PC-9 (cell line): ENCODE measurements around the gene SPEG. TPM values are rescaled to one million over a fixed set of nuclear protein-coding genes. Genes with fewer than 3 reads are reported as not detected.

ENCODE experiments used
- BruUV-seq: library from RNA; stranded (reverse); fragments of 400-500 nt; replicated peaks from 2 replicates; lab custom pipeline; 2021; lab: Mats Ljungman, UMichigan
- CTCF ChIA-PET: fragments of 300-600 bp; sonication (Branson Sonifier 250); formaldehyde crosslinking; loops from one replicate; lab custom pipeline; 2022; ENCODE audit warnings: antibody characterized with exemption; lab: Charles Lee
- POLR2A ChIA-PET: fragments of 300-600 bp; sonication (Branson Sonifier 250); formaldehyde crosslinking; loops from one replicate; lab custom pipeline; 2022; ENCODE audit warnings: antibody characterized with exemption; ENCODE audit not compliant: unreplicated experiment; lab: Charles Lee
- DNase-seq, 2 experiments: peaks; one replicate each; pipeline versions ENCODE4 v3.0.0 to v3.0.0-alpha.2; 2015 to 2022; ENCODE audit warnings: mixed read lengths in 1 of 2
- H2AFZ ChIP-seq: fragments of 200-600 bp; sonication (generic); 2 replicates; pipeline ENCODE4 v1.8.1; 2017; ENCODE audit warnings: antibody characterized with exemption
- H3F3A ChIP-seq: fragments of 200-600 bp; sonication (generic); 2 replicates; pipeline ENCODE4 v1.8.1; 2017; ENCODE audit warnings: antibody characterized with exemption, mild to moderate bottlenecking, low read depth; ENCODE audit not compliant: insufficient read depth
- H3K27ac ChIP-seq: fragments of 200-600 bp; sonication (generic); 2 replicates; pipeline ENCODE4 v1.6.1; 2016; ENCODE audit warnings: mixed run types
- H3K27me3 ChIP-seq: fragments of 200-600 bp; sonication (generic); 2 replicates; pipeline ENCODE4 v1.6.1; 2016; ENCODE audit warnings: low read depth, mixed run types; ENCODE audit not compliant: insufficient read depth
- H3K36me3 ChIP-seq: fragments of 200-600 bp; sonication (generic); 2 replicates; pipeline ENCODE4 v1.6.1; 2016; ENCODE audit warnings: low read depth, mixed run types
- H3K4me1 ChIP-seq: fragments of 200-600 bp; sonication (generic); replicated peaks from 2 replicates; pipeline ENCODE4 v1.6.1; 2016; ENCODE audit warnings: mixed run types; ENCODE audit not compliant: insufficient read depth
- H3K4me2 ChIP-seq: fragments of 200-600 bp; sonication (generic); 2 replicates; pipeline ENCODE4 v1.6.1; 2017; ENCODE audit warnings: mixed run types
- H3K4me3 ChIP-seq: fragments of 200-600 bp; sonication (generic); 2 replicates; pipeline ENCODE4 v1.6.1; 2016; ENCODE audit warnings: mixed run types
- H3K79me2 ChIP-seq: fragments of 200-600 bp; sonication (generic); 2 replicates; pipeline ENCODE4 v1.6.1; 2017; ENCODE audit warnings: low read depth, mixed run types
- H3K9me2 ChIP-seq: fragments of 200-600 bp; sonication (generic); 2 replicates; pipeline ENCODE4 v1.8.1; 2017; ENCODE audit warnings: mild to moderate bottlenecking; ENCODE audit not compliant: insufficient read depth
- H3K9me3 ChIP-seq: fragments of 200-600 bp; sonication (generic); 2 replicates; pipeline ENCODE4 v1.8.1; 2016; ENCODE audit warnings: low read depth; ENCODE audit not compliant: insufficient read depth
- H4K20me1 ChIP-seq: fragments of 200-600 bp; sonication (generic); 2 replicates; pipeline ENCODE4 v1.8.1; 2017; ENCODE audit not compliant: insufficient read depth
- EZH2 ChIP-seq: fragments of 200-600 bp; sonication (generic); IDR thresholded peaks from 2 replicates; pipeline ENCODE4 v1.8.0; 2017; ENCODE audit warnings: antibody characterized with exemption, low read depth
- intact Hi-C: fragments of 100-400 bp; cut with micrococcal nuclease; formaldehyde crosslinking; loops from one replicate; pipeline ENCODE4 v1.10.0; 2022; ENCODE audit not compliant: unreplicated experiment
- total RNA-seq: library from RNA; stranded (reverse); gene quantifications from 2 replicates; pipeline ENCODE4 v1.2.3, GENCODE V29; 2021
- TF ChIP-seq, protein P1 (sequence below): fragments of 200-600 bp; sonication (generic); conservative IDR thresholded peaks from 2 replicates; pipeline ENCODE4 v1.6.1; 2017; ENCODE audit warnings: mixed run types, antibody characterized with exemption, mild to moderate bottlenecking, moderate library complexity

The SPEG gene
- total RNA-seq, 1 experiment from 2014 or later: 46.8 TPM

DNA sequence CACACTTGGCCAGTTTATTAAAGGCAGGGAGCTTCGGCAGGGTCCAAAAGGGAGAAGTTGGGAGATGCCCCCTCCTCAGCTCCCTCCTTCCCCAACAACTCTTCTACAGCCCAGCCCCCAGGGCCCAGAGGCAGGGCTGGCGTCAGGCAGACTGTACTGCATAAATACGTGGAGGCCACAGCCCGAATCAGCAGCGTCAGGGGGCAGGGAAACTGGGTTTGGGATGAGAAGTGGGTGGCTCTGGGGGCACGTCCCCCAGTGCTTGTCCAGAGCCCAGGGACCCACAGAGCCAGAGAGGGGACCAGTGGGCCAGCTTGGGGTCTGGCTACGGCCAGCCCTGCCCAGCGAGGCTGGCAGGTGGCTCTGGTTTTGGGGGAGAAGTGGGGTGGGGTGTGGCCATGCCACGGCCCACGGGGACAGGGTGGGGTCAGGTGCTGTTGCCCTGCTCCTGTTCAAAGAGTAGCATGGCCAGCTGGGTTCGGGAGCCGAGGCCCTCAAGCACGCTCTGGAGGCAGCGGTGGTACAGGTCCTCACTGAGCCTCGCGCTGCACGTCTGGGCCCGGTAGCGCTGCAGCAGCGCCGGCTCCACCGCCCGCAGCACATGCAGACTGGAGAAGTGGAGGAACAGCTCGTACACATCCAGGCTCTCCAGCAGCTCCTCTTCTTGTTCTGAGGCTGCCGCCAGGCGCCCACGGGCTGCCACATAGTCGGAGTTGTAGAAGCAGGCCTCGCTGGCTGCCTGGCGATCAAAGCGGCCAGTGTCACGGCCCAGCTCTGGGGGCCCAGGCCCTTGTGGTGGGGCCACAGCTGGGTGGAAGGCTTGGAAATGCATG lies 104.5 kb downstream of the SPEG start:
- no peak for DNase-seq
- Histone ChIP-seq H3K9me3 (no peaks in the 10 kb centered on the region), H3K27me3 (no peaks in the 10 kb centered on the region), H4K20me1 (peaks cover 23% of the 10 kb centered on the region), H3K36me3 (peaks cover 10% of the 10 kb centered on the region), H3K9me2 (no peaks in the 10 kb centered on the region), H3K79me2 (peaks cover 17% of the 10 kb centered on the region), H3F3A (peaks cover 17% of the 10 kb centered on the region; the same call in 1 of the 2 replicates), H3K4me3 (no peak overlapping the region), H3K4me2 (no peak overlapping the region), H3K27ac (no peak overlapping the region), H3K4me1 (no peaks in the 10 kb centered on the region; the same call in 1 of the 2 replicates), H2AFZ (no peak overlapping the region)
- TF ChIP-seq, protein P1, sequence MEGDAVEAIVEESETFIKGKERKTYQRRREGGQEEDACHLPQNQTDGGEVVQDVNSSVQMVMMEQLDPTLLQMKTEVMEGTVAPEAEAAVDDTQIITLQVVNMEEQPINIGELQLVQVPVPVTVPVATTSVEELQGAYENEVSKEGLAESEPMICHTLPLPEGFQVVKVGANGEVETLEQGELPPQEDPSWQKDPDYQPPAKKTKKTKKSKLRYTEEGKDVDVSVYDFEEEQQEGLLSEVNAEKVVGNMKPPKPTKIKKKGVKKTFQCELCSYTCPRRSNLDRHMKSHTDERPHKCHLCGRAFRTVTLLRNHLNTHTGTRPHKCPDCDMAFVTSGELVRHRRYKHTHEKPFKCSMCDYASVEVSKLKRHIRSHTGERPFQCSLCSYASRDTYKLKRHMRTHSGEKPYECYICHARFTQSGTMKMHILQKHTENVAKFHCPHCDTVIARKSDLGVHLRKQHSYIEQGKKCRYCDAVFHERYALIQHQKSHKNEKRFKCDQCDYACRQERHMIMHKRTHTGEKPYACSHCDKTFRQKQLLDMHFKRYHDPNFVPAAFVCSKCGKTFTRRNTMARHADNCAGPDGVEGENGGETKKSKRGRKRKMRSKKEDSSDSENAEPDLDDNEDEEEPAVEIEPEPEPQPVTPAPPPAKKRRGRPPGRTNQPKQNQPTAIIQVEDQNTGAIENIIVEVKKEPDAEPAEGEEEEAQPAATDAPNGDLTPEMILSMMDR: no peak
- TF ChIP-seq EZH2: no peak
- CTCF ChIA-PET: no interaction called here
- intact Hi-C loops: no loop called here
- POLR2A ChIA-PET: interaction anchor here (0.6 kb wide), 1 partner anchor 106 kb away, joined by 6 read pairs; no protein-coding TSS in a partner anchor
- no TSS peak for BruUV-seq

DNA sequence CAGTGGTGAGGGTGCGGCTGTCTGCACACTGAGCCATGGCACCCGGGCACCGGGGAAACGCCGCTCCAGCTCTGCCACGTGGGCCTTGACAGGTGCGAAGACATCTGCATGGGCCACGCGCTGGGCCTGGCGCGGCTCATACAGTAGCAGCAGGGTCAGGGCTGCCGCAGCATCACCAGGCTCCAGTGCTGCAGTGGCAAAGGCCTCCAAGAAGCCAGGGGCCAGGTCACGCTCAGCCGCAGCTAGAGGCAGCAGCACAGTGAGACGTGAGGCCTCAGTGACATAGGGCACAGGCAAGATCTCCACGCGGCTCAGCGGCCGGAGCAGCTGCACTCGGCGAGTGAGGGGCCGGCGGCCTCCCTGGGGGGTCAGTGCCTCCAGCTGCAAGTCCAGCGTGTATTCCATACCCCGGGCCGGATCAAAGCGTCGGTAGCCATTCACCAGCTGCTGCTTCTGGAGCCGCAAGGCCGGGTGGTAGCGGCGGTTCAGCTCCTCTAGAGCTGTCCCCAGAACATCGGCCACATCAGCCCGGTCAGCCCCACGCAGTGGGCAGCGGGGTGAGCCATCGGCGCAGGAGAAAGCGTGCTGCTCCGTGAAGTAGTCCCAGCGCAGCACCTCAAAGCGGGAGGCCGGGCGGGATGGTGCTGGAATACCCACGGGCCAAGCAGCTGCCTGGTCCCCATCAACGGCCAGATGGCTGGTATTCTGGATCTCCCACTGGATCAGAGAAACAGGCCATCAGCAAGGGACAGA lies 105.5 kb downstream of the SPEG start:
- POLR2A ChIA-PET: interaction anchor here (0.6 kb wide), 1 partner anchor 105 kb away, joined by 6 read pairs; no protein-coding TSS in a partner anchor
- no peaks in the 10 kb centered on the region; the same call in 1 of the 2 replicates for H3K4me1 ChIP-seq

More for the DNA sequence above, 105.5 kb downstream of the SPEG start:
- TF ChIP-seq EZH2: no peak
- TF ChIP-seq, protein P1: no peak
- Histone ChIP-seq H3K27ac (no peak overlapping the region), H3K4me2 (no peak overlapping the region), H3K9me2 (no peaks in the 10 kb centered on the region), H3F3A (peaks cover 17% of the 10 kb centered on the region; the same call in 1 of the 2 replicates), H2AFZ (no peak overlapping the region), H3K36me3 (peaks cover 10% of the 10 kb centered on the region), H3K4me3 (no peak overlapping the region), H3K79me2 (peaks cover 17% of the 10 kb centered on the region), H3K9me3 (no peaks in the 10 kb centered on the region), H3K27me3 (no peaks in the 10 kb centered on the region), H4K20me1 (peaks cover 23% of the 10 kb centered on the region)
- intact Hi-C loops: no loop called here
- BruUV-seq: no TSS peak
- no peak for DNase-seq
- CTCF ChIA-PET: interaction anchor here (0.5 kb wide), 1 partner anchor 150 kb away, joined by 5 read pairs; no protein-coding TSS in a partner anchor
